HL-60 (cell line): Measurements from ENCODE around the gene MED1.

Experiments used
- DNase-seq, 2 experiments: peaks; one replicate each; pipeline ENCODE4 v3.0.0-alpha.2; 2010 to 2020; ENCODE audit warnings: low read depth in 1 of 2, low spot score in 1 of 2
- H3K27ac ChIP-seq: fragments of 250-450 bp; sonication (Bioruptor Pico); replicated peaks from 2 replicates; pipeline ENCODE4 v1.5.1; 2020; ENCODE audit warnings: mild to moderate bottlenecking, moderate library complexity
- H3K27me3 ChIP-seq: fragments of 250-450 bp; sonication (Bioruptor Pico); 2 replicates; pipeline ENCODE4 v1.5.1; 2021; ENCODE audit warnings: mild to moderate bottlenecking, moderate library complexity; ENCODE audit not compliant: insufficient read depth, poor library complexity, severe bottlenecking
- H3K4me3 ChIP-seq: replicated peaks from 2 replicates; pipeline ENCODE4 v1.5.1; 2011; ENCODE audit warnings: mild to moderate bottlenecking, control low read depth, low read length; ENCODE audit not compliant: insufficient read depth
- CTCF ChIP-seq: IDR thresholded peaks from one replicate; pipeline ENCODE4 v1.5.1; 2011; ENCODE audit warnings: low read length, control low read depth, inconsistent platforms; ENCODE audit not compliant: insufficient read depth
- GABPA ChIP-seq: IDR thresholded peaks from 2 replicates; pipeline ENCODE4 v1.6.1; 2012; ENCODE audit warnings: low read depth
- POLR2AphosphoS5 ChIP-seq: IDR thresholded peaks from 2 replicates; pipeline ENCODE4 v1.6.1; 2012; ENCODE audit warnings: low read depth
- REST ChIP-seq: IDR thresholded peaks from 2 replicates; pipeline ENCODE4 v1.6.1; 2012; ENCODE audit warnings: low read depth; ENCODE audit not compliant: insufficient replicate concordance
- SPI1 ChIP-seq: IDR thresholded peaks from 2 replicates; pipeline ENCODE4 v1.6.1; 2012; ENCODE audit warnings: low read depth, mild to moderate bottlenecking, borderline replicate concordance

The MED1 gene

GRCh38 chr17:39408360-39408759 lies 42.7 kb downstream of the MED1 start:
- TF ChIP-seq SPI1: no peak
- TF ChIP-seq GABPA: no peak
- TF ChIP-seq POLR2AphosphoS5: 0 out of 2 replicates have a peak, but pooled peaks have one; percentile 1
- Histone ChIP-seq H3K4me3 (no peak overlapping the region), H3K27ac (no peak overlapping the region), H3K27me3 (no peaks in the 10 kb centered on the region)
- no peak for DNase-seq

GRCh38 chr17:39406951-39407350 lies 44.1 kb downstream of the MED1 start:
- TF ChIP-seq REST: no peak
- TF ChIP-seq CTCF: no peak
- no peak for TF ChIP-seq SPI1
- no peak for TF ChIP-seq GABPA
- no peak for TF ChIP-seq POLR2AphosphoS5
- no peak overlapping the region for H3K4me3 ChIP-seq
- no peak for DNase-seq
- H3K27me3 ChIP-seq: no peaks in the 10 kb centered on the region
- H3K27ac ChIP-seq: no peak overlapping the region

GRCh38 chr17:39405436-39405835 lies 45.6 kb downstream of the MED1 start:
- no peak overlapping the region for H3K27ac ChIP-seq
- H3K27me3 ChIP-seq: no peaks in the 10 kb centered on the region
- no peak for DNase-seq
- no peak overlapping the region for H3K4me3 ChIP-seq
- TF ChIP-seq GABPA (no peak), CTCF (no peak), POLR2AphosphoS5 (no peak), SPI1 (no peak), REST (no peak)

- TF ChIP-seq POLR2AphosphoS5 (no peak), CTCF (no peak), REST (no peak), GABPA (no peak), SPI1 (no peak)
- Histone ChIP-seq H3K4me3 (no peak overlapping the region), H3K27me3 (no peaks in the 10 kb centered on the region), H3K27ac (no peak overlapping the region)
- peak in 1 of 2 experiments; percentile 40 for DNase-seq
These were observed 46.3 kb downstream of the MED1 start for GRCh38 chr17:39404542-39405378.
